A172 (cell line): ENCODE measurements around the gene ARL2BP. TPM values are rescaled to one million over a fixed set of nuclear protein-coding genes. Genes with fewer than 3 reads are reported as not detected.

Experiments
- DNase-seq: peaks from one replicate; pipeline ENCODE4 v3.0.0-alpha.2; 2015; ENCODE audit warnings: low spot score
- total RNA-seq: library from RNA; depleted of rRNA; stranded (reverse); fragments of >200 nt; shearing (Covaris generic); gene quantifications from 2 replicates; pipeline ENCODE4 v1.2.3, GENCODE V29; 2014

The ARL2BP gene
- total RNA-seq, 1 experiment from 2014 or later = 165 TPM

DNA sequence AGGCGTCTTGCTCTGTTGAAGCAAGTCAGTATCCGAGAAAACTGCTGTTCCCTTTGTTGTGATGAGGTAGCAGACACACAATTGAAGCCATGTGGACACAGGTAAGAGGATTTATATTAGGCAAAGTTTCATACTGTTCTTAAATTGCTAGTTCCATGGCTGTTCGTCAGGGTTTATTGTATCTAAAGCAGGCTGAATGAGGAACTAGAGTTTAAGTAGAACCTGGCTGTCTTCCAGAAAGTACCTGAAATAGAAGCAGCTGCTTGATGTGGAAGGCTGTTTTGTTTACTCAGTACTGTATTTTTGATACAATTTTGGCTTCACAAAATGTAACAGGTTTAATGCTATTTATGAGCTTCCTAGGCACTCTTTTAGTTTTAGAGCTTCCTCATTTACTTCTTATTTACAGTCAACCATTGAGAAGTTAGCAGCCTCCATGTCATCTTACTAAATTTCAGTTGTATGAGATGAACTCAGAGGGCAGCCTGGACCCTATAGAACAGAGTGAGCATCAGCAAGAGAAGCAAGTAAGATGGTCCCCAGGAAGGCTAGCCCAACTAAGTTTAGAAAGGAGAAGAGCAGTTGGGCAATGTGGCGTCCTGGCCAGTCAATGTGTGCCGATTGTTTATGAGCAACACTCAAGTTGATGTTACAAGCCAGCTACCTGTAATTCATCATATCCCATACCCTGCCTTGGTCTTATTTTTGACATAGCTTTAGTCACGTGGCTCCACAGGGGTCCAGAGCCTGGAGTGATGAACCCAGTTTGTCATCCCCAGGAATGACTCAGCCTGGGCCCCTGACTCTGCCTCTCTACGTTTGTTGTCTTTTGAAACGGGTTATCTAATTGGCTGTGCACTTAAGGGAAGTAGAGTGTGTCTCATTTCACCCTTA is 9.7 kb upstream of the ARL2BP start:
- peak; percentile 83 for DNase-seq

DNA sequence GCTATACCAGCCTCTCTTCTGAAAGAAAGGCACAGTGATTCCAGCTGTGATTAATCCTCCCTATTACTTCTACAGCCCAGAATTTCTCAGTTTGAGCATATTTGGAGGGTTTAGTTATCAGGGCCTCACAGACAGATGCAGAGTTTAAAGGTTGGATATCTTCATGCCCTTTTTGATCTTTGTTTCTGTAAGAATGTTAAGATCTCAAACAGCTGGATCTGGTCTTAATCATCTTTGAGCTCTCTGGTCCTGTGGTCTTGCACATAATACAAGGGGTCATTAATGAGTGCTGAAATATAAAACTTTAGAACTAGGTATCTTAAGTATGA is 9.1 kb upstream of the ARL2BP start:
- DNase-seq = no peak

DNA sequence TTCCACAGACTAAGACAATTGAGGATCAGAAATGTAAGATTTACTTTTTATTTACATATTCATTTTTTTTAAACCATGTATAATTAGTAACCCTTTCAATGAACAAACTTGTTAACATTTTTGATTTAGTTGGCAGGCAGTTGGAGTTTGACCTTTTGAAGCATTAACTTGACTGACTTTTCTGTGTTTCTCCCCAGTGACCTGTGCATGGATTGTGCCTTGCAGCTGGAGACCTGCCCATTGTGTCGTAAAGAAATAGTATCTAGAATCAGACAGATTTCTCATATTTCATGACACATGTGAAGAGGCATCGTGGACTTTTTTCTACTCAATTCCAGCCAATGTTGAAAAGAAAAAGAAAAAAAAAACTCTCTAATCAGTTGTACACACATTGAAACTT is 6.4 kb upstream of the ARL2BP start:
- DNase-seq = no peak

DNA sequence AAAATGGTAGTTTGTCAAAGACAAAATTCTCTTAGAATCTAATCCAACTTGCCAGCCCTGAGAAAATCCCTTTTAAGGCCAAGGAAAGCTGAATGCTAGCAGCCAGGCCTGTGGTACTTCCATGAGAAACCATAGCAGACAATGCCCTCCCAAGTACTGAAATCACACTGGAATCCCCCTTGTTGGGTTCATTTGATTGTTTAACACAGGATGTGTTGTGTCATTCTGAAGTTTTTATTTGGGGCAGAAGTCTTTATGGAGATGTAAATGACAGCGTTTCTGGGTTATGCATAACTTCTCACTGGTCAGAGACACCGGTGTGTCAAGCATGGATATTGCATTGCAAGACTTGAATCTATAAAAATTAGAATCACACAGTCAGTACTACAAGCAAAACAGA is 6.0 kb upstream of the ARL2BP start:
- no peak for DNase-seq

DNA sequence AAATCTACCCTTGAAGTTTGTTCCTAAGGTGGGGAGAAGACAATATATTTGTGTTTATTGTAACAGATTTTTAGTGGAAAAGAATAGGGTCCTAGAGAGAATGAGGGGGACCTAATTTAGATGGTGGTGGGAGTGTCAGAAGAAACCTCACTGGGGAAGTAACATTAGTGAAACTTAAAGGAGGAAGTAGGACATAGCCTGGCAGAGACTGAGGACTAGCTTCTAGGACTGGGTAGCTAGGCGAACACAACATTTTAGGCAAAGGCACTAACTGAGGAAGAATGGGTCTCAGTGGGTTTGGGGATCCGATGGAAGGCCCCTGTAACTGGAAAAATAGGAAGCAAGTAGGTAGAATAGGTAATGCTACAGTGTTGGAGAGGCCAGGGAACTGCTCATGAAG is 4.2 kb upstream of the ARL2BP start:
- DNase-seq = no peak

DNA sequence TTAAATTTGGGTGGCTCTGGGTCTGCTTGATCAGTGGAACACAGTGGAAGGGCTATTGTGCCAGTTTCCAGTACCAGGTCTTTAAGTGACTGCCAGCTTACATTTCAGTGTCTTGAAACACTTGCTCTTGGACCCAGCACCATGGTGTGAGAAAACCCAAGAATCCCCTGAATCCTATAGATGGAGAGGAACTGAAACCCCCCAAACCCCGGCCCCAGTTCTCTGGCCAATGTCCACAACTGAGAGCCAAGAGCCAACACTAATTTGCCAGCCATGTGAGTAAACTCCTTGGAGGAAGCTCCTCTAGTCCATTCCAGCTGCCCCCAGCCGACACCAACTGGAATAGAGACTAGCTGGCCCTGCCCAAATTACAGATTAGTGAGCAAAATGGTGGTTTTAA is 2.4 kb upstream of the ARL2BP start:
- DNase-seq = no peak

DNA sequence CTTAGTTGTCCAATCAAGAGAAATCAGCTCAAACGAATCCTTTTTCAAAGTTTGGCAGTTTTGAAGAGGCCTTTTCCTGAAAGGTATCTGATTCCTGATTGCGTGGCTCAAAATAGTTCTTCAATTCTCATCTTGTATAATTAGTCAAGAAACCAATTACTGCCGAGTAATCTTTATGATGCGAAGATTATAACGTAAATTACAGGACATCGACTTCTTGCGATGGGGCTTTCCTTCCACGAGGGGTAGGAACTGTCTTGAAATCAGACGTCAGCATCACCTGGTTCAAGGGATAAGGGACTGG is 644 bp upstream of the ARL2BP start:
- no peak for DNase-seq

DNA sequence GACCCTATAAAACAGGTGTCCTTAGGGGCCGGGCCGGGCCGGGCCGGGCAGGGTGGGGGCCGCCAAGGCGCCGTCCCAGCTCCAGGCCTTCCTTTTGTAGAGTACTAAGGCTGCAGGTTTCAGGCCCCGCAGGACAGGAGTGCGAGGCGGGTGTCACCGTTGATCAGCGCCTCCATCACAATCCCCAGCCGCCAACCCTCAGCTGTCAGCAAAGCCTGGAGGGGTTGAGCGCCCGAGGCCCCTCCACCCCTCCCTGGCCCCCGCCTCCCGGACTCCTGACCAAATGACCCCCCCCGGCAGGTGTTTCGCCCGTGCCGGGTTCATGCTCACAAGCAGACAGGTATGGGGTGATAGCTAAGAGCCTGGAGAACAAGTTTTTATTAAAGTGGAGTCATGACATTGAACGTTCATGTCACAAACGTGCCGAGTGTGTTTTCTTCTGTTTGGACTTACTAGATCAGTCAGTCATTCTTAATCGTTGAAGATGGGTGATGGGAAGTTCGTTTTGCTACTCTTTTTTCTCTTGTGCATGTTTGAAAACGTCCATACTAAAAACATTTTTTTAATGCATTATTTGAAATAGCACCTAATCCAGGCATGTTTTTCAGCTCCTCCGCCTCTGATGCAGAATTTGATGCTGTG is 534 bp downstream of the ARL2BP start:
- peak; percentile 8 for DNase-seq

DNA sequence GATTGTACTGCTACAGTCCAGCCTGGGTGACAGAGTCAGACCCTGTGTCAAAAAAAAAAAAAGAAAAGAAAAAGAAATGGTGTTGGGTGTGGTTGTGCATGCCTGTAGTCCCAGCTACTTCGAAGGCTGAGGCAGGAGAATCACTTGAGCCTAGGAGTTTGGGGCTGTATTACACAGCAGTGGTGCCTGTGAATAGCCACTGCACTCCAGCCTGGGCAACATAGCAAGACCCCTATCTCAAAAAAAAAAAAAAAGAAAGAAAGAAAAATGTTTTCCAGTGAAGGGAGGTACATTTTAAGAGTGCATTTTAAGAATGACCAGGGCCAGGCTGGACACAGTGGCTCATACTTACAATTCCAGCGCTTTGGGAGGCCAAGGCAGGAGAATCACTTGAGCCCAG is 6.3 kb downstream of the ARL2BP start:
- no peak for DNase-seq

DNA sequence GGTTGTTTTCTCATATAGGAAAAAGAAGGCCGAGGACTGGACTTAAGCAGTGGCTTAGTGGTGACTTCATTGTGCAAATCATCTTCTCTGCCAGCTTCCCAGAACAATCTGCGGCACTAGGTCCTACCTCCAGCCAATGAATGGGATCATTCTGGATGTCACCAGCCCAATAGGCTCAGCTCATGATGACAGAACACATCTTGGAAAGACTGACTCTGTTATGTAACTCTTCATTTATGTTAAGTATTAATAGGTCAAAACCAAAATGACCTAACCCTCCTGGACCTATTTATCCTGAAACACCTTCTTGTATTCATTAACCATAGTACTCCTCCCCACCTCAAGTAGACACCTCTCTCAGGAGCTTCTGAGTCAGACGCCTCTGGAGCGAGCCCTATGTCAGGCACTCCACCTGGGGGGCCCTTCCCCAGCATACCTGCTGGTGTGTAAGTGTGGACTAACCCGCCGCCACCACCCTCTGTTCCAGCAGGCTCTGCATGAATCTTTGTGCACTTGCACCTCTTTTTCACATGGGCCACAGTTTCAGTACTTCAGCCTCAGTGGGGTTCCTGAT is 7.2 kb downstream of the ARL2BP start:
- DNase-seq = no peak

DNA sequence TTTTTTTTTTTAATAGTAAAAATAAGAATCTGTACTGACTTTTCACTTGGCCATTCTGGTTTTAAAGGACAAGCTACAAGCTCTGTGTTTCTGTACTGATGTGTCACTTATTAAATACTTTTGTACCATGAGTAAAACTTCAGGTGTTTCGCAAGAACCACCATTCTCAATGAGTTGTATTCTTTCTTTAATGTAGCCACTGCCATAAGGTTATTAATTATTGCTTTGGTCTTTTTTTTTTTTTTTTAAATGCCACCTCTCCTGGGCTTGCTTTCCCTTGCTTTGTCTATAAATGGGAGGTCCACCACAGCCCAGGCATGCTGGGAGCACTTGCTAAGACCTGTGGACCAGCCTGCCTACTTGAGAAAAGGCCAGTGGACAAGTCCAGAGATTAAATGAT is 8.4 kb downstream of the ARL2BP start:
- DNase-seq = no peak

DNA sequence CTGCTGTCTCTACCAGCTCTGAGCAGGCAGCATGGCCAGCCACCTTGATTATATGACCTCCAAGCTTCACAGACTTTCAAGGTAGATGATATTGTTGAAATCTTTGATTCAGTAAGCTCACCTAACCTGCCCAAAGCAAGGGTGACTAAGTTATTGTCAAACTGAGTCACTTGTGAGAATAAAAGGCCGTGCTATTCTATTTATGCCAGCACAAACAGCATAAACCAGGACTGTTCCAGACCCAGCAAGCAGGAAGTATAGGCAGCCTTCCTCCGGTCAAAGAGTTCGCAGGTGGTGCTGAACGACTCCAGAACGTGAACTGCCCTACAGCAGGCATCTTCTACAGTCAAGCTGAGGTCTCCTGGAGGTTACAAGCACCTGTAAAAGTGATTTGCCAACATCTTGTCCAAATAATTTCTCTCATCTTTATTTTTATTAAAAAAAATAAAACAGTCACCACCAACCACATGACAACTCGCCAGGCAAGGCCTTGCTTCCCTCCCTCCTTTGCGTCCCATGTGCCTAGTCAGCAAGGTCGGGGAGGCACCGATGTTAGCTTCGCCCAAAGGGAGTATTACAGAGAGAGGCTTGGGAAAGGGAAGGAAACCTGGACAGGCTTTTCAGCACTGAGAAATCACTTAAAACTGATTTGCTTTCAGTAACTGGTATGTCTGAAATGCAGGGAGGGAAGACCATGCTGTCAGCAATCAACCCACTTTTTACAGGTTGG is 10.8 kb downstream of the ARL2BP start:
- DNase-seq = no peak

DNA sequence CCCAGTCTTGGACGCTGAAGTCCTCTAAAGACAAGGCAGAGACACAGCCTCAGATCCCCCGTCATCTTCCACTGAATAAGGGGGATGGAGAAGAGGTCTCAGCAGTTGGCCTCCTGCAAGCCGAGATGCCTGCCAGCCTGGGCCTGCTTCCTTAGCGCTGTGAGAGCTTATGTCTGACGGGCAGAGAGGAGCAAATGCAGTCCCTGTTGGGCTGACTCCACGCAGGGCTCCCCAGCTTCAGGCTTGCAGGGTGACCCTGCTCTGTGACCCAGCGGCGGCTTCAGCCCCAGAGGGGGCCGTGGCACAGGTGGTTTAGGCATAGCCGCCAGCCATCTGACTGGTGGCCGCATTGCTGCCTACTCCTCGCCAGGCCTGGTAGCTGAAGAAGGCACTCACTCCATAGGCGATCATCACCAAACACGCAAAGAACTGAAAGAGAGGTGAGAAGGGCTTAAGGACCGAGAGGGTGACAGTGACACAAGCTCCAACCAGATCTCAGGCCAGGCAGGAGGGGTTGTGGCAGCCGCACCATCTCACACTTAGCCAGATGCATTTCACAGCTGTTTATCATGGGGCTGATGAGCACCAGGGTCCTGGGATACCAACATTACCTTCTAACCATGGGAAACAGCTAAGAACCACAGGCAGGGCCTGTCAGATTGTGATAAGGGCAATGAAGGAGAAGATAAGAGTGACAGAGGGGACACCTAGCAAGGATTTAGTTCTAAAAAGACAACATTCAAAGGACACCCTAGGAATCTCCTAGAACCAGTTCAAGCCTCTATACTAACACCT is 11.7 kb downstream of the ARL2BP start:
- no peak for DNase-seq

DNA sequence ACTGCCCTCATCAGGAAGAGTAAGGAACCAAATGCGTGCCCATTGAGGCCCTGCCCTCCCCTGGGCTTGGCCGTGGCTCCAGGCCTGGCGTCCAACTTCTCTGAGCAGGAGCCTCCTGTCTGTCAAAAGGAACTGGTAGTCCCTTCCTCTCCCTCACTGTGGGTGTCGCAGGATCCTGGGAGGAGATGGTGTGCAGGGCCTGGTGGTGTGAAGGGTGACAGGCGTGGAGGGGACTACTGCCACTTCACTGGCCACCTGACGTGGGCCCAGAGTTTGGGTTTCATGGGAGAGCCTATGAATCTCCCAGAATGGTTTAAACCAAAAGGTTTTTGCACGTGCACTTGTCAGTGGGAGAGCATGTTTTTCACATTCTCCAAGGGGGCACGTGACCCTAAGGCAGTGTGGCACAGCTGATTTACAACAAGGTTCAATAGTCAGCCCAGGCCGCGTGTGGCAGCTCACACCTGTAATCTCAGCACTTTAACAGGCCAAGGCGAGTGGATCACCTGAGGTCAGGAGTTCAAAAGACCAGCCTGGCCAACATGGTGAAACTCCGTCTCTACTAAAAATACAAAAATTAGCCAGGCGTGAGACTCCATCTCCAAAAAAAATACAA is 12.5 kb downstream of the ARL2BP start:
- no peak for DNase-seq

DNA sequence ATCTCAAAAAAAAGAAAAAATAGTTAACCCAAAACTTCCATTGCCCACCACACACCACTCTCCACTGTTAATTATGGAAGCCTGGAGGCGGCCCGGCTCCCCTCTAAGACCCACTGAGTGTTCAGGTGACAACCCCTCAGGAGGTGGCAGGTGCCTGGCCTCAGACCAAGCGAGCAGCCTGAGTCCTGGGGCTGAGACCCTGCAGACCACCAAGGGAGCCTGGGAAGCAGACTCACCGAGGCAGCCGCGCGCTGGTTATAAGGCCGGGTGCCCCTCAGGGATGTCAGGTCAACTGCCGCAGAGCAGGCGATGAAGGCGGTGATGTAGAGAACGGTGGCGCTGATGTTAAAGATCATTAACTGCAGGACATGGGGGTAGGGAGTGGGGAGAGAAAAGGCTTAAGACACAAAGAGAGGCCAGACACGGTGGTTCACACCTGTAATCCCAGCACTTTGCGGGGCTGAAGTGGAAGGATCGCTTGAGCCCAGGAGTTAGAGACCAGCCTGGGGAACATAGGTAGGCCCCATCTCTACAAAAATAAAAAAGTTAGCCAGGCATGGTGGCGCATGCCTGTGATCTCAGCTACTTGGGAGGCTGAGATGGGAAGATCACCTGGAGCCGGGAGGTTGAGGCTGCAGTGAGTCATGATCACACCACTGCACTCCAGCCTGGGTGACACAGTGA is 13.3 kb downstream of the ARL2BP start:
- no peak for DNase-seq

DNA sequence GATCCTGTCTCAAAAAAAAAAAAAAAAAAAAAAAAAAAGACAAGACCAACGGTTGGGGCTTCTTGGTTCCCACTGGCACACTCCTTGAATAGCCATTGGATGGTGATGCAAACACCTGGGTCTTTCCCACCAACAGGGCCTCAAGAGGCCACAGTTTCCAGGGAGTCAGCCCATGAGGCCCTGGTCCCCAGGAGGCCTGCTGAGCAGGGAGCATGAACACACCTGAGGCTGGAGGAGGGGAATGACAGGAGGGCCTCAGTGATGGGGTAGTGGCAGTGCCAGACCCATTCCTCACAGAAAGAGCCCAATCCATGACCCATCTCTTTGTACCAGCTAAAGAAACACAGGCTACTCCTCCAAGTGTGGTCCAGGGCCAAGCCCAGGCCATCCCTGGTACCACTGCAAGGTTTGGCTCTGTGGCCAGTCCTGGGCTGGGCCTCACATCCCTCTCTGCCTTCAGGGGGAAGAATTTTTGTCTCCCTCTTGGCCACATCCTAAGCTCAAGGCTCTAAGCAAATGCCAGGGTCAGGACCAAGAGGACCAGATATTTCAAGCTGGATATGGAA is 13.9 kb downstream of the ARL2BP start:
- DNase-seq = no peak

DNA sequence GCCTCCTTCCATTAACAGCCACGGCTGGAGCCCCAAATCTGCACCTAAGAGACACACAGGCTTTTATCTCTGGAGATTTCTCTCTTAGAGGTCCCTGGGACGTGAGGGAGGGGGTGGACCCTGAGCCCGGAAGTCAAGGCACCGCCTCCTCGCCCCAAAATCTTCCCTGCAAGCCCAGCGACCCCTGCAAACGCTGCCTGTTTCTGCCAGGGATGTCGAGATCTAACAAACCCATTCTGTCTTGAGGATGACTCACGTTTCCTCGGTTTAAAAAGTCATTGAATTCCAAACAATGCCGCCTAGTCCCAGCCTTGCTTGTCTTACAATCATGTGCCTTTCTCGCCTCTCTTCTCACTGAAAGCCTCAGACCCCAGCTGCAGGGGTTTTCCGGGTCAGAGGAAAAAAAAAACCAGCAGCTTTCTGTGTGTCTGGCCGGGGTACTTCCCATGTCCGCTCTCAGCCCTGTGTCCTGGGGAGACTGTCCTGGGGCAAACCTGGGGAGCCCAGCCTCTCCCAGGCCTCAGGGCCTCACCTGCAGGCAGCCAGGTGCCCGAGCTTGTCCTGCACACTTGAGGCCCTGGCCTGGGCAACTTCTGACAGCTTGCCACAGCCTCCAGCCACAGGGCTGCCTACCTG is 15.4 kb downstream of the ARL2BP start:
- DNase-seq = peak; percentile 79

DNA sequence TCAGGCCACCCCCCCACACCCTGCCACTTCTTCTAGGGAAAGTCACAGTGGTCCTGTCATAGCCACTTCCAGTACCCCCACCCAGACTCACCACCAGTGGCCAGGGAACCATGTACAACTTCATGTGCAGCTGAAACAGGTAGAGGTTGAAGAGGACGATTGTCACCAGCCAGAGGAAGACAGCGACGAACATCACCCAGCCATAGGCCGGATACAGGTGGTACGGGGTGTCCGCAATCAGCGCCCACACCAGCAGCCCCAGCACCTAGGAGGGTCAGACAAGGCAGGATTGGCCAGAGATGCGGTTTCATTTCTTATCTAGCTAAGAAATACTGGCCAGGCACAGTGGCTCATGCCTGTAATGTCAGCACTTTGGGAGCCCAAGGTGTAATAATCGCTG is 16.7 kb downstream of the ARL2BP start:
- no peak for DNase-seq

DNA sequence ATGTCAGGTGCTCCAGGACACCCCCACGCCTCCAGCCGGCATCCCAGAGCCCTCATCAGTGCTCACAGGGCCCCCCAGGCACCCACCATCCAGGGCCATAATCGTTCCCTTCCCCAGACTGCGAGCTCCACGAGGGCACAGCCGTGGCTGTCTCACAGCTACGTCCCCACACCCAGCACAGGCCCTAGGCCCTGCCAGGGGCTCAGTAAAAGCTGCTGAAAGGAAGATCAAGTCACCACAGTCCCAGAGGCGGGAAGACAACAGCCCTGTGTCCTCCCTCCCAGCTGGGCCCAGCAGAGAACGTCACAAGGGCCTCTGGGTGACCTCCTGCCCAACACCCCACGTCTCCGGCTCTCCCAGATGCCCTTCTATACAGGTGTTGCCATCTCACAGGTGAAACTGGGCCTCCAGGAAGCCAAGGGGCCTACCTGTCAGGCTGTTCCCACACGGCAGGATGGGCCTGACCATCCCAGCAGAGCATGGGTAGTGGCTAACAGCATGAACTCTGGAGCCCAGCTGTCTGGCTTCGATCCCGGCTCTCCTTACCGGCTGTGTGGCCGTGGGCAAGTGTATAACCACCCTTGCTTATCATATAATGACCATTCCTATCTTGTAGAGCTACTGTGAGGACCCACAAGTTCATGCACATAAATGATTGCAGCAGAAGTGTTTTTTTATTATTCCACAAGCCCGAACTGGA is 17.9 kb downstream of the ARL2BP start:
- no peak for DNase-seq
